CD14-positive monocyte (primary cell): ENCODE data around the gene PFKP. TPM values are rescaled to one million over a fixed set of nuclear protein-coding genes. Genes with fewer than 3 reads are reported as not detected.
A peak's percentile ranks its signal among the peaks of the same experiment; 100 is the strongest.

Experiments used
- DNase-seq, 3 donors: peaks; one replicate each; pipeline ENCODE4 v3.0.0-alpha.2; 2011 to 2022
- H2AFZ ChIP-seq: 2 replicates; pipeline ENCODE4 v1.6.0; 2012; ENCODE audit warnings: mild to moderate bottlenecking, low read depth, low read length, inconsistent platforms; ENCODE audit not compliant: insufficient read depth, poor library complexity, severe bottlenecking
- H3K27ac ChIP-seq, 2 donors: 1 replicate in 1 of 2; 2 replicates in 1 of 2; pipeline ENCODE4 v1.5.1; 2012 to 2013; ENCODE audit warnings: low read length in 2 of 2, control low read depth in 1 of 2, inconsistent platforms in 1 of 2, low read depth in 1 of 2, mild to moderate bottlenecking in 1 of 2
- H3K27me3 ChIP-seq, 2 donors: one replicate each; pipeline versions ENCODE4 v1.6.0 to v1.6.1; 2011 to 2013; ENCODE audit warnings: low read length in 2 of 2; ENCODE audit not compliant: control insufficient read depth in 2 of 2, insufficient read depth in 2 of 2
- H3K36me3 ChIP-seq, 2 donors: replicated peaks in 1 of 2; 1 replicate in 1 of 2; 2 replicates in 1 of 2; pipeline versions ENCODE4 v1.5.1 to v1.6.1; 2012 to 2013; ENCODE audit warnings: low read length in 2 of 2, control low read depth in 1 of 2, inconsistent platforms in 1 of 2, mild to moderate bottlenecking in 1 of 2; ENCODE audit not compliant: insufficient read depth in 2 of 2, control insufficient read depth in 1 of 2
- H3K4me1 ChIP-seq, 2 donors: 1 replicate in 1 of 2; 2 replicates in 1 of 2; pipeline versions ENCODE4 v1.5.1 to v1.6.1; 2012 to 2013; ENCODE audit warnings: low read length in 2 of 2, control low read depth in 1 of 2, inconsistent platforms in 1 of 2, mild to moderate bottlenecking in 1 of 2, moderate library complexity in 1 of 2; ENCODE audit not compliant: insufficient read depth in 2 of 2, control insufficient read depth in 1 of 2
- H3K4me2 ChIP-seq: replicated peaks from 2 replicates; pipeline ENCODE3; 2012; ENCODE audit warnings: low read length, moderate library complexity, mild to moderate bottlenecking; ENCODE audit not compliant: poor library complexity, severe bottlenecking; ENCODE audit errors: extremely low read depth
- H3K4me3 ChIP-seq, 3 experiments: fragments of 200-600 bp in 1 of 3; sonication (generic) in 1 of 3; replicated peaks in 1 of 3; 1 replicate in 2 of 3; 2 replicates in 1 of 3; pipeline ENCODE4 v1.5.1; 2011 to 2013; ENCODE audit warnings: low read length in 3 of 3, mild to moderate bottlenecking in 3 of 3, control low read depth in 2 of 3, low read depth in 2 of 3, inconsistent platforms in 1 of 3, moderate library complexity in 1 of 3
- H3K79me2 ChIP-seq: 2 replicates; pipeline ENCODE4 v1.6.0; 2012; ENCODE audit warnings: mild to moderate bottlenecking, control low read depth, inconsistent platforms, low read length, moderate library complexity; ENCODE audit not compliant: insufficient read depth
- H3K9ac ChIP-seq: 2 replicates; pipeline ENCODE4 v1.6.0; 2017; ENCODE audit warnings: low read length, mild to moderate bottlenecking; ENCODE audit not compliant: insufficient read depth, poor library complexity, severe bottlenecking
- H3K9me3 ChIP-seq, 2 donors: replicated peaks in 1 of 2; 1 replicate in 1 of 2; 2 replicates in 1 of 2; pipeline versions ENCODE4 v1.5.1 to v1.6.1; 2012 to 2013; ENCODE audit warnings: low read length in 2 of 2, control low read depth in 1 of 2; ENCODE audit not compliant: control insufficient read depth in 1 of 2, insufficient read depth in 1 of 2
- H4K20me1 ChIP-seq: 2 replicates; pipeline ENCODE4 v1.6.0; 2012; ENCODE audit warnings: mild to moderate bottlenecking, low read length, control low read depth, moderate library complexity; ENCODE audit not compliant: insufficient read depth
- H3K27ac Mint-ChIP-seq, 7 donors: one replicate each; pipeline ENCODE4 v1.8.0; 2020; ENCODE audit warnings: mild to moderate bottlenecking in 7 of 7, mixed read lengths in 7 of 7, moderate library complexity in 6 of 7, inconsistent platforms in 2 of 7
- H3K27me3 Mint-ChIP-seq, 3 donors: one replicate each; pipeline ENCODE4 v1.8.0; 2021 to 2022; ENCODE audit warnings: low read depth in 3 of 3, mild to moderate bottlenecking in 3 of 3, mixed read lengths in 3 of 3, moderate library complexity in 3 of 3, inconsistent platforms in 1 of 3
- H3K36me3 Mint-ChIP-seq, 2 donors: one replicate each; pipeline ENCODE4 v1.8.0; 2020; ENCODE audit warnings: mixed read lengths in 2 of 2, inconsistent platforms in 1 of 2, mild to moderate bottlenecking in 1 of 2
- H3K4me1 Mint-ChIP-seq: one replicate; pipeline ENCODE4 v1.8.0; 2020; ENCODE audit warnings: mild to moderate bottlenecking, mixed read lengths
- H3K4me3 Mint-ChIP-seq, 2 donors: one replicate each; pipeline ENCODE4 v1.8.0; 2020; ENCODE audit warnings: mild to moderate bottlenecking in 2 of 2, mixed read lengths in 2 of 2, moderate library complexity in 1 of 2
- H3K9me3 Mint-ChIP-seq, 7 donors: one replicate each; pipeline ENCODE4 v1.8.0; 2020 to 2022; ENCODE audit warnings: mixed read lengths in 7 of 7, mild to moderate bottlenecking in 6 of 7, moderate library complexity in 6 of 7, inconsistent platforms in 2 of 7
- CTCF ChIP-seq: fragments of 200-600 bp; IDR thresholded peaks from one replicate; pipeline ENCODE4 v1.8.0; 2022; ENCODE audit warnings: antibody characterized with exemption, mild to moderate bottlenecking
- WGBS: methylation state at CpG from one replicate; pipeline ENCODE4 v1.1.5; 2013; ENCODE audit warnings: missing lambda C conversion rate; ENCODE audit not compliant: insufficient coverage; 5-methylcytosine and 5-hydroxymethylcytosine counted together
- intact Hi-C, 2 donors: fragments of 100-400 bp; cut with micrococcal nuclease; formaldehyde crosslinking; loops; one replicate each; pipeline versions ENCODE4 v1.15.0 to v1.15.1; 2023
- polyA plus RNA-seq, 3 donors: library from polyadenylated mRNA; depleted of rRNA in 1 of 3; unstranded in 2 of 3; stranded (reverse) in 1 of 3; fragments of 300-500 nt in 2 of 3; fragments of >200 nt in 1 of 3; fragmentation: Illumina TruSeq in 2 of 3; gene quantifications; 1 replicate in 2 of 3; 2 replicates in 1 of 3; pipeline ENCODE4 v1.2.3, GENCODE V29; 2012 to 2021

Gene PFKP
- polyA plus RNA-seq, 3 donors, result 6.5 to 14.2 (median 8.1) TPM

DNA sequence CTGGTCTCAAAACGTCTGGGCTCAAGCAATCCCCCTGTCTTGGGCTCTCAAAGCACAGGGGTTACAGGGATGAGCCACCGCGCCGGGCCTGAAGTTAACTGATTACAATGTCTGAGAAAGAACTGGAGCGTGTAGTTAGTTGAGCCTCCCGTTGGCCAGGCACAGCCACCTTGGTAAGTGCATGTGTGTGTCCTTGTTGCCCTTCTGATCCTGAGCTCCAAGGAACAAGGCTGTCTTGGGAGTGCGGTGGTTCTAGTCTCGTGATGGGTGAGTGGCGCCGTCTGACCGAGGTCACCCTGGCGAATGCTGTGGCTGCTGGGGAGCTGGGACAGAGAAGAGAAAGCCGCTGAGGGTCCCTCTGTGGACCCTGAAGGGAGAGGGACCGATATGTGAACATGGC lies 54.7 kb downstream of the PFKP start:
- Histone ChIP-seq H3K27ac (no peak overlapping the region), H3K9ac (no peak overlapping the region), H3K79me2 (no peaks in the 10 kb centered on the region), H3K36me3 (peaks cover 25 to 46% of the 10 kb centered on the region in 2 donors), H3K4me2 (no peak overlapping the region), H3K27me3 (no peaks in the 10 kb centered on the region), H2AFZ (no peak overlapping the region), H4K20me1 (no peaks in the 10 kb centered on the region), H3K9me3 (peaks cover 0 to 4% of the 10 kb centered on the region in 2 donors), H3K4me3 (no peak overlapping the region), H3K4me1 (no peaks in the 10 kb centered on the region)
- Mint-ChIP-seq H3K36me3 (peaks cover 33 to 70% of the 10 kb centered on the region in 2 donors), H3K27ac (peak overlapping the region in 4 of 7 donors; percentile 22 to 53 (median 34)), H3K27me3 (peaks cover 0 to 2% (median 0%) of the 10 kb centered on the region in 3 donors), H3K4me1 (no peaks in the 10 kb centered on the region), H3K4me3 (no peak overlapping the region), H3K9me3 (peaks cover 0 to 13% (median 3%) of the 10 kb centered on the region in 7 donors)
- no peak for TF ChIP-seq CTCF
- WGBS, result 96% methylated on average over 12 of the region's 14 CpGs
- intact Hi-C loops, result no loop called here
- no peak for DNase-seq

DNA sequence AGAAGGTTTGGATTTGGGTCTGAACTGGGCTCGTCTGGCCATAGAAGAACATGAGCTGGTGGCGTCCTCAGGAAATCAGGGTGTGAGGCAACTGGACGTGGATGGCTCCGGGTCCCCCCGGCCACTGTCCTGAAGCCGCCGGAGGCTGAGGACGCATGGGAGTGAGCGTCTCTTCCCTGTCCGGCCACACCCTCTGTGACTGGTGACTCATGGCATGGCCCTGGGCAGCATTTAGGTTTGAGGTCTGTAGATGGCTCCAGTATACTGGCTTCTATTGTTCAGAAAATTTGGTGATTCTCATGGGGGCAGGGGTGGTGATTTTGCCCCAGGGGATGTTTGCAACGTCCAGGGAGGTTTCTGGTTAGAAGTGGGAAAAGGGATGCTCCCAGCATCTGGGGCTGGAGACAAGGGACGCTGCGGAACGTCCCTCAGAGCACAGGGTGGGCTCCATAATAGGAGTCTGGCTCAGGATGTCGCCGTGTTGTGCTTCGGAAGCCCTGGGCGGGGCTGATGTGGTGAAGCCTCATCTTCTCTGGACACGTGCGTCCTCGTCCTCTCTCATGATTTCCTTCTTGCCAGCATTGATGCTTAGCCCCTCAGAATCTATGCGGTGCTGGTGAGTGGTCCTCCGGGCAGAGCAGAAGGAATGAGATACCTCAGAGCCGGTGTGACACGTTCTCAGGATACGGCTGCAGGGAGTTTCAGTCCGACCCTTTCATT lies 55.3 kb downstream of the PFKP start:
- H3K9me3 ChIP-seq, result peaks cover 0 to 10% of the 10 kb centered on the region in 2 donors
- H3K9me3 Mint-ChIP-seq, result peaks cover 0 to 18% (median 7%) of the 10 kb centered on the region in 7 donors
- no peak overlapping the region for H3K4me3 Mint-ChIP-seq
- 86% methylated on average over 27 of the region's 27 CpGs for WGBS
- DNase-seq, result no peak
- H3K79me2 ChIP-seq, result no peaks in the 10 kb centered on the region
- H4K20me1 ChIP-seq, result no peaks in the 10 kb centered on the region
- peaks cover 28 to 66% of the 10 kb centered on the region in 2 donors for H3K36me3 Mint-ChIP-seq
- intact Hi-C loops, result no loop called here
- H3K27ac ChIP-seq, result no peak overlapping the region
- no peak overlapping the region for H3K9ac ChIP-seq
- no peak for TF ChIP-seq CTCF
- H3K4me1 ChIP-seq, result no peaks in the 10 kb centered on the region
- peaks cover 0 to 2% (median 0%) of the 10 kb centered on the region in 3 donors for H3K27me3 Mint-ChIP-seq
- no peaks in the 10 kb centered on the region for H3K27me3 ChIP-seq
- peaks cover 21 to 45% of the 10 kb centered on the region in 2 donors for H3K36me3 ChIP-seq
- no peaks in the 10 kb centered on the region for H3K4me1 Mint-ChIP-seq
- H3K4me3 ChIP-seq, result no peak overlapping the region
- H2AFZ ChIP-seq, result no peak overlapping the region
- no peak overlapping the region for H3K4me2 ChIP-seq
- peak overlapping the region in 3 of 7 donors; percentile 19 to 42 (median 26) for H3K27ac Mint-ChIP-seq
